GM19035 (cell line): ENCODE data around the gene ROR2.

Experiments
- ATAC-seq: cut with Tn5 transposase; IDR thresholded peaks from one replicate; pipeline ENCODE4 v1.9.1; 2021; ENCODE audit not compliant: unreplicated experiment

Gene ROR2

DNA sequence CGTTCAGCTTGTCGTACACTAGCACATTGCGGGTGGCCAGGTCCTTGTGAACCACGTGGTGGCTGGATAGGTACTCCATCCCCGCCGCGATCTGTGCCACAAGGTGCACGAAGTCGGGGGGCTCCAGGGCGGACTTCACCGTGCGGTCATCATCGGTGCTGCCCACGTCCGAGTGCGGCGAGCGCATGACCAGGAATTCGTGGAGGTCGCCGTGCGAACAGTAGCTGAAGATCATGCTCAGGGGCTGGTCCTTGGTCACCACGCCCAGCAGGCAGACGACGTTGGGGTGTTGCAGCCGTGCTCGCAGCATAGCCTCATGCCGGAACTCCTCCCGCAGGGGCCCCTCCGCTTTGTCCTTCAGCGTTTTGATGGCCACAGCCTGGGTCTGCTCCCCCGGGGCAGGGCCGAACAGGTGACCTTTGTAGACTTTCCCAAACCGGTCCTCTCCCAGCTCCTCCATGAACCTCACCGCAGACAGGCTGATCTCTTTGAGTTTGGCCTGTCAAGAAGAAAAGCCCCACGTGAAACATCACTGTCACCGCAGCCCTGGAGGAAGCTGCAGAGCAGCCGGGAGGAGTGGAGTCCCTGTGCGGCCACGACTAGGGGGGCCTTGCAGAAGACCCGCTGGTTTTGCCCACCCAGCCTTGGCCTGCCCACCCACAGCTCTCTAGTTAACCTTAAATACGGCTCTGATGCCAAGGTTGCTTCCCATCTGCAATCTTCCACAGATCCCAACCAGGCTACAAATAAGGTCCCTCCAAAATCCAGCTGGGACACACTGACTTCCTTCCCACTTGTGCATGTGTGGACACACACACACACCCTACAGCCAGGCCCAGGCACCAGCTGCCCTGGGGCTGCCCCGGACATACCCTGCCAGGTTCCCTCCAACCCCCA, 225.2 kb downstream of the ROR2 start:
- ATAC-seq, result no peak

DNA sequence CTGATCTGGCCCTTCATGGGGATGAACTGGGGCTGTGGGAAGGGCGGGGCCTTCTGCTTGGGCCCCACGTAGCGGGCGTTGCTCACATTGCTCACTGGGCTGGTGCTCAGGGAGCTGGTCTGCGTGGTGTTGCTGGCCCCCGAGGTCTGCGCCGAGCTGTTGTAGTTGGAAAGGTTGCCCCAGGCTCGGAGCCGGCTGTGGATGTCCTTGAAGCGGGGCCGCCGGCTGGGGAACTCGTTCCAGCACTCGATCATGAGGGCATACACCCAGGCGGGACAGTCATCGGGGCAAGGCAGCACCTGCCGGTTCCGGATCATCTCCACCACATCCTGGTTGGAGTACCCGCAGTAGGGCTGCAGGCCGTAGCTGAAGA, 226.0 kb downstream of the ROR2 start:
- no peak for ATAC-seq

DNA sequence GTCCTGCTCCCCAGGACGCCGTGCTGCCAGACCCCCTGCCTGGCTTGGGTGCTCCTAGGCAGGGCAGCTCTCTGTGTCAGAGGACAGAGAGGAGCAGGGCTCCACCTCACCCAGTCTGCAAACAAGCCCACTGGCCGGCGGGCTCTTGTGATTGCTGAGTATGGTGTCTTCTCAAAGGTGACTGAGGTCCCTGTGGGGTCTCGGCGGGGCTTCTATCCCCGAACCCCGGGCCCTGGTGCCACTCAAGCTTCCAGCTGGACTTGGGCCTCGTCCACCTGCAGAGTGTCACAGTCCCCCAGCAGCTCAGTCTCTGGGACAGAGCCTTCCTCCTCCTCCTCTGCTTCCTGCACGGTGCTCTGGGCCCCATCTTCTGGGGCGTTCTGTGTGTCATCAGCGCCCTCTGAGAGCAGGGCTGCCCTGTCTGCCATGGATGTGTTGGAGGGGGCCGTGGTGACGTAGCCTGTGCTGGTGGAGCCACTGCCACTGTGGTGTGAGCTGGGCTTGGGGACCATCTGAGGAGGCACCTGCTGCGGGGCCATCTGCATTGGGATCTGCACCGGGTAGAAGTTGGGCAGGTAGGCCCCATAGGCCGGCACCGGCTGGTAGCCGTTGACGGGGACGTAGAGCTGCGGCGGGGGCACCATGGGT, 226.5 kb downstream of the ROR2 start:
- no peak for ATAC-seq

DNA sequence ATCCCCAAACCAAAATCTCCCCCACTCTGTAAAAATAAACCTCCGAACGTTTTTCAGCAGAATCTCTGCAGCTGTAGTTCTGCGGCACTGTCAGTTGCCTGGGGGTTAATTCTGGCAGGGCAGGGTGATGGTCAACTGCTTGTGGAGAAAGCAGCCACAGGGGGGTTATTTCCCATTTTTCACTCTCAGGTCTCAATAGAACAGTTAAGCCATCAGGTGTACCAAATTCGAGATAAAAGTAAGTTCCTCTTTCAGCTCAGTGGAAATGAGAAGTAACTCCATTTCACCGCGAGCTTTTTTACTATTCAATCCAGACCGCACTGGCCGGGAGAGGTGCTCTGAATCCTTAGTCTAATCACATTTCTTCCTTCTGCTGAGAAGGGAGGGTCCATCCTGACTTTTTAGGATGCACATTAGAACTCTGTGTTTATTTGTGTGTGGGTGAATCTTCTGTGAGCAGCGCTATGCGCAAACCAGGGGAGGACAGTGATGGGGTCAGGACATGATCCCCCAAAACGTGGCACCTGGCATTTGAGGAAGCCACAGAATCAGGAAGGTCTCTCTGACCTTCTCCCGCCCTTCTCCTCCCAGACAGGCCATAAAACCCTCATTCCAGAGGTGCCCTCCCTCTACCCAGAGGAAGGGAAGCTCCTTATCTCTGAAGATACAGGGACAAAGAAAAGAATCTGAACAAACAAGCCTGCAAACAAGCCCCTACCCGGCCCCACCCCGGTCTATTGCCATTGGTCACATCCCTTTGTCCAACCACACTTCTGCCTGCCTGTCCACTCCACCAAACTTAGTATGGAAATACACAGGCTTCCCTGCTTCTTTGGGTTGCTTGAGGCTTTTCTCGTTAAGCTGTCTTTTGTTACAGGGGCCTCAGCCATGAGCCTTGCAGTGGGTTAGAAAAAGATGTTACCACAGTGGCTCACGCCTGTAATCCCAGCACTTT, 229.0 kb downstream of the ROR2 start:
- no peak for ATAC-seq

DNA sequence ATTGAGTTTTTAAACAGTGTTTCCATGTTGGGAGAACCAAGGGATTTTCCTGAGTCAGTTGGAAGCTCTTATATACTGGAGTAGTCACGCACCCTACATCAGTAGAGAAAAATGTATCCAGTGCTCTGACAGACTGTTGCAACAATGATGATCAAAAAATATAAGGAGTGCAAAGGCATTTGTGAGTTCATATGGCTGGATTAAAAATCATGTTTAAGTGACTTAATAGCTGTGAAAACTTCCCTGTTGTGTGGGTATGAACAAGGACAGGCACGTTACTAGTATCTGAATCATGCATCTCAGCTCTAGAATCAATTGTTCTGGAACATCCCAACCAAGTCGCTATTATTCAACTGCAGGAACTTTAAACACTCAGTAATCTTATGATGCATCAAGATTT, 229.7 kb downstream of the ROR2 start:
- no peak for ATAC-seq

DNA sequence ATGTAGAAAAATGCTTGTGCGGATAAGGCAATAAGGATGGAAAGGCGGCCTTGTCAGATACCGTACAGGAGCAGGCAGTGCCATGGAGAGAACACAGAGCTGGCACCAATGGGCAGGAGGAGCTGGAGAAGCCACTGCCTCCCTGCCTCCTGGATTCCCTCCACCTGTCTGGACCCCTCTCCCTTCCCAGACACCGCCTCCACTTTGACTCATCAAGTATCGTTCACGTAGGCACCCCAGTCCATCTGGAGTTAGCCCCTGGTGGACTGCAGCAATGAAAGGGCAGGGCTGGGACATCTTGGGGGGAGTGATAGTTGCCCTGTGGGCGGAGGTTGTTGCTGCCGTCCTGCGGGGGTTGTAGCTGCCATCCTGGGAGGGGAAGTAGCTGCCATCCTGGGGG, 232.0 kb downstream of the ROR2 start:
- no peak for ATAC-seq

DNA sequence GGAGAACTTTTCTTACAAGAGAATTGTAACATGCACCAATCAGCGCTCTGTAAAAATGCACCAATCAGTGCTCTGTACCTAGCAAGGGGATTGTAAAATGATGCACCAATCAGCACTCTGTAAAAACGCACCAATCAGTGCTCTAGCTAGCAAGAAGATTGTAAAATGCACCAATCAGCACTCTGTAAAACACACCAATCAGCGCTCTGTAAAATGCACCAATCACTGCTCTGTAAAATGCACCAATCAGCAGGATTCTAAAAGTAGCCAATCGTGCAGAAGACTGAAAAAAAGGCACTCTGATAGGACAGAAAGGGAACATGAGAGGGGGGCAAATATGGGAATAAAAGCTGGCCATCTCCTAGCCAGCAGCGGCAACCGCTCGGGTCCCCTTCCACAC, 233.2 kb downstream of the ROR2 start:
- no peak for ATAC-seq

DNA sequence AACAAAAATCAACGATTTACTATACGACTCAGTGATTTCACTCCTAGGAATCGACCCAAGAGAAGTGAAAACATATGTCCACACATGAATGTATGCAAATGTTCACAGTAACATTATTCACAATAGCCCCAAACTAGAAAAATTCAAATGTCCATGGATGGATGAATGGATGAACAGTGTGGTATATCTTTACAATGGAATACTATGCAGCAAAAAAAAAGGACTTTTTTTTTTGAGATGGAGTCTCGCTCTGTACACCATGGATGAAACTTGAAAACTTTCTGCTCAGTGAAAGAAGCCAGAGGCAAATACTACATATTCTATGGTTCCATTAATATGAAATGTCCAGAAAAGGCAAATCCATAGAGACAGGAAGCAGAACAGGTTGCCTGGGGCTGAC, 233.8 kb downstream of the ROR2 start:
- ATAC-seq, result no peak

DNA sequence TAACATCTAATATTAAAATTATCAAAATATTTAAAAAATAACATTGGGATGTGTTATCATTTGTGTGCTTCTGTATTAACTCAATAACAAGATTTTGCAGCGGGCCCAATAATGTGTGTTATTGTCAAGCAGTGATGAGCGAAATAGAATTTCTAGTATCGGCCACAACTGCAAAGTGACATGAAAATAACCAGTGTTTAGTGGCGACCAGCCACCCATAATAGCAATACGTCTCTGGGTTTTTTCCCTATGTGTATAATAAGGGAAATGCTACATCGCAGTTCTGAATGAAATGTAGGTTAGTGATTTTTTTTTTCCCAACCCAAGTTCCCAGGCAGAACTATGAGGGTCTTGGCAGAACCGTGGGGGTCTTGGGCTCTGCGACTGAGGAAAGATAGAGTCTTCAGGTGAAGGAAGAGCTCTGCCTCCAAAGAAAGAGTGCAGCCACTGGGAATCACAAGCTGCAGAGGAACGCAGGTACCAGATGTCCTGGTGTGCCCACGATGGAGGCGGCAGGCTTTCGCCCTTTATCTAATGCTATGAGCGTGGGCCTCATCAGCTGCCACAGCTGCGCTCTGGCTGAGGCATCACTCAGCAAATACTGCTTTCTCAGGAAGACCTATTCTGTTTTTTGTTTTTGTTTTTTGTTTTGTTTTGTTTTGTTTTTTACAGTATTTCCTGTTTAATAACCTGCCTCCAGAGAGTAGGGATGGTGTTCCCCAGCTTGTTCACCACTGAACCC, 235.0 kb downstream of the ROR2 start:
- ATAC-seq, result no peak

DNA sequence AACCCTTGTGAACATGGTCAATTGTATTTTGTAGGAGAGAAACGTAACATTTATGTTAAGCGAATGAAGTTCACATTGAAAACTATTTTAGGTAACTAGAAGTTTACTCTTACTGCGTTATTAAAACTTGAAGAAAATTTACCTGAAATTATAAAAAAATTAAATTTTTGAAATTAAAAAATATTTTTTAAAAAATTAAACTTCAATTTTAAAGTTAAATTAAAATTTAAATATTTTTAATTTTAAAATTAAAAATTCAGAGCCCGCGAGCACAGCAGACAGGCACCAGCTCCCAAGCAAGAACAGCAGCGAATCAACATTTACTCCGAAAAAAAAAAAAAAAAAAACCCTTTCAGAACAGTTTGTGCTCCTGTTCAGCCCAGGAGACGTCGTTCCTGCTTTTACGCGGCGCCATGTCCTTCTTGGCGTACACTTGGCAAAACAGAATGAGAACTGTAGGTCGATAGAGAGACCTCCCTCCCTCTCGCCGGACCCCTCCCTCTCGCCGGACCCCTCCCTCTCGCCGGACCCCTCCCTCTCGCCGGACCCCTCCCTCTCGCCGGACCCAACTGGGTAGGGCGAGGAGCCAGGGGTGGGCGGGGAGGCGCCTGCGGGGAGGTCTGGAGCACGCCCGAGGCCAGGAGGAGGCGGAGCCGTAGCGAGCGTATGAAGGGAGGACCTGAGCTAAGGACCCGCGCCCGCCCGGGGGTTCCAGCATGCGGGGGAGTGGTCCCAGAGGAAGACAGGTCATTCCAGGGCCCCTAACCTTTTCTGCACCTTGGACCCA, 235.8 kb downstream of the ROR2 start:
- peak; percentile 46 for ATAC-seq

DNA sequence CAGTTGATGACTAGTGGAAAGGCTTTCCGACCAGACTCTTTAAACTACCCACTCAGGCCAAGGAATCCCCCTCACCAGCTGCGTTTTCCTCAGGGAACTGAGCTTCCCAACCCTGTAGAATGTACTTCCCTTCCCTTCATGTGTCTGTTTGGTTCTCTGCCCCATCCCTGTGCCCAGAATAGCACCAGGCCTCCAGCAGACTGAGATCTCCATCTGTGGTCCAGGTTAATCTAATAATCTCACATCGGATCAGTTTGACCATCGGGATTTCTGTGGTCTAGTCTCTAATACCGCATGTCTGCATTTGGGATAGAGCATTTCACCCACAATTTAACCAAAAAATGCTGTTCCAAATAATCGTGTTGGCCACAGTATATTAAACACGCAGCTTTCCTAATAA, 237.2 kb downstream of the ROR2 start:
- no peak for ATAC-seq

DNA sequence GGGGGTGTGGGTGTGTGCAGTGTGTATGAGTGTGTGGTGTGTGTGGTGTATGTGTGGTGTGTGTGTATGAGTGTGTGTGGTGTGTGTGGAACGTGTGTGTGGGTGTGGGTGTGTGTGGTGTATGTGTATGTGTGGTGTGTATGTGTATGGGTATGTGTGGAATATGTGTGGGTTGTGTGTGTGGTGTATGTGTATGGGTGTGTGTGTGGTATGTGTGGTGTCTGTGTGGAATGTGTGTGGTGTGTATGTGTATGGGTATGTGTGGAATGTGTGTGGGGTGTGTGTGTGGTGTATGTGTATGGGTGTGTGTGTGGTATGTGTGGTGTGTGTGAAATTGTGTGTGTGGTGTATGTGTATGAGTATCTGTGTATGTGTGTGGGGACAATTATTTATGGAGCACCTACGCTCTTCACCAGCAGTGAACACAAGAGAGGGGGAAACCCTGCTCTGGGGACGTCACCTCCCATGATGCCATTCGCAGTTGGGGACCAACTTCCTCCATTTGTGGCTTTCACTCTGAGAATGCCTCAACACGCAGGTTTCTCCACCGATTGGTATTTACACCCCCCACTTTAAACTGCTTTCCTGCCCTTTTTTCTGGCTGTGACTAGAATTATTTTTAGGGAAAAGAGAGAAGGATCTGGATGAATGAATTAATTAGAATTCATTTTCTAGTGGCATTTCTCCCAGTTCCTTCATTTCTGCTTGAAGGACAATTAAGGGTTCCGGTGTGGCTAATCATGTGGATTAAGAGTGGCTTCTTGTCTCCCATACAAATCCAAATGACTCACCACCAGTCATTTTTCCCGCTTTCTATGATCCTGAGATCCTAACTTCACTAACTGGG, 238.1 kb downstream of the ROR2 start:
- ATAC-seq, result peak; percentile 94

DNA sequence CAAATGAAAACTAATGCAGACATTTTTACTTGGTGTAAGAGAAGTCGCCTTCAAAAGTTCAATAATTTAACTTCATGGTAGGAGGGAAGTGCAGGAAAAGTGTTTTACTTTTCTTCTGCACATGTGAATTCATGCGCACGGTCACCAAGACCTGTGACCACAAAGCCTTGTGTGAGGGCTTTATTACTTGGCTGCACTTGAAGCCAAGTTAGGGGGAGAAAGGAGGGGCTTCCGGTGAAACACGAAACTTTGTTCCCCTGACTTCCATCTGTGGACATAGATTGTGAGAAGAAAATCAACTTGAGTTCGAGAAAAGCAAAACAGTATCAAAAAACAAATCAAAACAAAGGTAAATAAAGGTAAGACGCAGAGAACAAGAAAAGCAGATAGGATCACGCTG, 239.9 kb downstream of the ROR2 start:
- ATAC-seq, result no peak

DNA sequence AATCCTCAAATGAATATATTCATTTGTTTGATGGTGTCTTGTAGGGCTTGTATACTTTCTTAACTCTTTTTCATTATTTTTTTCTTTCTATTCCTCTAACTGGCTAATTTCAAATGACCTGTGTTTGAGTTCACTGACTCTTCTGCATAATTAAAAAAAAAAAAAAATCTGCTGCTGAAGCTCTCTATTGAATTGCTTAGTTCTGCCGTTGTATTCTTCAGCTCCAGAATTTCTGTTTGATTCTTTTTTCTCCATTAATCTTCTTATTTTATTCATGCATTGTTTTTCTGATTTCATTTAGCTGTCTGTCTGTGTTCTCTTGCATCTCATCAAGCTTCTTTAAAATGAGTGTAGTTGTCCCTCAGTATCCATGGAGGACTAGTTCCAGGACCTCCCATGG, 244.6 kb downstream of the ROR2 start:
- no peak for ATAC-seq

DNA sequence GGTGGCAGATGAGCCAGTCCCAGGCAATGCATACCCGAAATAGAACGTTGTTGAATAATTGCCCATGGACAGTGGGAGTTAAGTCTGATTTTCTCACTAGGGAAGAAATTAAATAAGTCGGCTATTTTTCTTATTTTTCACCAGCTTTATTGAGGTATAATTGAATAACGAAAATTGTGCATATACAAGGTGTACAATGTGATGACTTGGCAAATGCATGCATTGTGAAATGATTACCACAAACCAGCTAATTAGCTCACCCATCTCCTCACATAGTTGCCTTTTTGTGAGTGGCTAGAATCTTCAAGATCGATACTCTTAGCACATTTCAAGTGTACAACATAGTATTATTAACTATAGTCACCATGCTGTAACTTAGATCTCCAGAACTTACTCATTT, 249.6 kb downstream of the ROR2 start:
- no peak for ATAC-seq

DNA sequence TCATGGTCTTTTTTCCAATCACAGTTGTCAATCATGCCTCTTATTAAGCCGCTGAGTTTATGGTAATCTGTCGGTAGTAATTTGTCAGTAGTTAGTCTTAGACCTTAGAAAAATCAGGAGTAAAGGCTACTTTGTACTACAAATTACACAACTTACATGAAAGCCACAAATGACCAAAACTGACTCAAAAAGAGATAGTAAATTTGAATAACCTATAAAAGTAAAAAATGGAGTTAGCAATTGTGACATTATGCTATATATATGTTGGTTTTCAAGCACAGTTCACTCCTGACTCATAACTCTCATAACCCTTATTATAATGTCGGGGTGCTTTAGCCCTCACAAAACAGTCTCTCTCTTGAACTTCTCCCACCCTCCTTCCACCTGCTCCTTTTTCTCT, 251.8 kb downstream of the ROR2 start:
- ATAC-seq, result no peak

DNA sequence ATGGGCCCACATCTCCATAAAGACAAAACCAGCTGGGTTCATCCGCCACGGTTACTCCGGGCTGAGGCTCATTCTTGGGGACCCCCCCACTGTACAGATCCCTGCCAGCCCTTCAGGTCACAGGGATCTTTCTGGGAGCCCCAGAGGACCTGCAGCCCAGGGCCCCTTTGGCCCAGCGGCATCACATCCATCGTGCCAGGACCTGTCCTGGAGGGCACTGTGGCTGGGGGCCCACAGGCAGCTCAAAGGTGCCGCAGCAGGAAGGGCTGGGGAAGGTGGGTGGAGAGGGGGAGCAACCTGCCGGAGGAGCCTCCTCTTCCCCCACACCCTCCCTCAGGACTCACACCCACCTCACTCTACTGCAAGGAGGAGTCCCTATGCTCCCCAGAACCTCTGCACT, 252.8 kb downstream of the ROR2 start:
- ATAC-seq, result no peak

DNA sequence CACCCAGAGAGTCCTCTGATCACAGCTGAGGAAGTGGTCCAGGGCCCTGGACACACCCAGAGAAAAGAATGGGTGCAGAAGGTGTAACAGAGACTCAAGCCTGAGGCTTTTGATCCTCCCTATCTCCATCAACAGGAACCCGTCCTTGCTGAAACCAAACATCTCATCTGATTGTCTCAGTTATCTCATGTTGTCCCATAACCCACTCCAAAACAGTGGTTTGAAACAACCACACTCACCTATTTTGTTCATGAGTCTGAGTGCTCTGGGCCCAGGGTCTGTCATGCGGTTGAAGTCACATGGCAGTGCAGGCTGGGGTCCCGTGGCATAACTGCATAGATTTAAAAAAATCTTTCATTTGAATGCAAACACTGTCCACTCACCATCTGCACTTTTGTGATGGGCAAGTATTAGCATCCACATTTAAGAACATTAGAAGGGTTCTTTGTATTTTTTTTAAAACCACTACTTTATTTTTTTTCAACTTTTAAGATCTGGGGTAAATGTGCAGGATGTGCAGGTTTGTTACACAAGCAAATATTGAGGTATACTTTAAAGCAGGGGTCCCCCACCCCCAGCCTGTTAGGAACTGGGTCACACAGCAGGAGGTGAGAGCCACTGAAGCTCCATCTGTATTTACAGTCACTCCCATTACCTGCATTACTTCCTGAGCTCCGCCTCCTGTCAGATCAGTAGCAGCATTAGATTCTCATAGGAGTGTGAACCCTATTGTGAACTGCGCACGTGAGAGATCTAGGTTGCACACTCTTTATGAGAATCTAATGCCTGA, 255.8 kb downstream of the ROR2 start:
- no peak for ATAC-seq
